Ishikawa (cell line): Measurements from ENCODE around the gene NEAT1.

ENCODE experiments used
- CREB1 ChIP-seq: IDR thresholded peaks from 2 replicates; pipeline ENCODE4 v1.6.1; 2012; ENCODE audit warnings: low read depth
- EP300 ChIP-seq: IDR thresholded peaks from 2 replicates; pipeline ENCODE4 v1.6.1; 2012; ENCODE audit warnings: borderline replicate concordance
- FOXM1 ChIP-seq: IDR thresholded peaks from 2 replicates; pipeline ENCODE4 v1.6.1; 2012; ENCODE audit warnings: low read depth, borderline replicate concordance
- RAD21 ChIP-seq: IDR thresholded peaks from 2 replicates; pipeline ENCODE4 v1.6.1; 2012; ENCODE audit warnings: low read depth
- TAF1 ChIP-seq: IDR thresholded peaks from 2 replicates; pipeline ENCODE4 v1.6.1; 2012; ENCODE audit warnings: low read depth, mild to moderate bottlenecking
- TF ChIP-seq, protein P1 (sequence below): IDR thresholded peaks from 2 replicates; pipeline ENCODE4 v1.6.1; 2012

DNA sequence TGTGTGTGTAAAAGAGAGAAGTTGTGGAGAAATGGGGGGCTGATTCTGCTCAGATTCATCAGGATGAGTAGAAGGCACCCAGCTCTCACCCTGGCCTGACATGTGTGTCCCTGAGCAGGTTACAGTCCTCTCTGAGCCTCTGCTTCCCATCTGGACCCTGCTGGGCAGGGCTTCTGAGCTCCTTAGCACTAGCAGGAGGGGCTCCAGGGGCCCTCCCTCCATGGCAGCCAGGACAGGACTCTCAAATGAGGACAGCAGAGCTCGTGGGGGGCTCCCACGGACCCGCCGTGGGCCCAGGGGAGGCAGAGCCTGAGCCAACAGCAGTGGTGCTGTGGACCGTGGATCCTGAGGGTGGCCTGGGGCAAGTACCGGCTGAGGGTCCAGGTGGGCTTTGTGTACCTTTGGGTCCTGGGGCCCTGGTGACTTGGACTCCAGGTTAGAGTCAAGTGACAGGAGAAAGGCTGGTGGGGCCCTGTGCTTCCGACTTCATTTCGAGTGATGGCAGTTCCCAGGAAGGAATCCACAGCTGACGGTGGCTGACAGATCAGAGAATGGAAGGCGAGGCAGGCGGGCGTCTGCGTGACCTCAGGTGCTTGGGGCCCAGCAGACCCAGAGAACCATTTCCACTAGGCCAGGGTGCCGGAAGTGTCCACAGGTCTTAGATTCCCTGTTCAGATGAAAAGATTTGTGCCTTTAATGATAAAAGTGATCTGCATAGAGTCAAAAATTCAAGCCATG, 21.9 kb downstream of the NEAT1 start:
- TF ChIP-seq RAD21 (no peak), FOXM1 (no peak), CREB1 (no peak), TAF1 (no peak), EP300 (no peak)
- TF ChIP-seq, protein P1, sequence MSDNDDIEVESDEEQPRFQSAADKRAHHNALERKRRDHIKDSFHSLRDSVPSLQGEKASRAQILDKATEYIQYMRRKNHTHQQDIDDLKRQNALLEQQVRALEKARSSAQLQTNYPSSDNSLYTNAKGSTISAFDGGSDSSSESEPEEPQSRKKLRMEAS, result no peak
